Stimulated activated CD4-positive, alpha-beta T cell treated with anti-CD3 and anti-CD28 coated beads, TNF-alpha, amount 100 ng/mL, for 1 hour (primary cell): Measurements from ENCODE around the gene RNF157.
A peak's percentile ranks its signal among the peaks of the same experiment; 100 is the strongest.
"Not testable (repeated sequence)": the region's sequence is repeated elsewhere in the genome, so short reads cannot be mapped to it uniquely, and the experiment has no call there.

Source experiments
- DNase-seq, 3 donors: peaks; one replicate each; pipeline ENCODE4 v3.0.0-alpha.2; 2020; ENCODE audit warnings: low read depth in 3 of 3, low spot score in 1 of 3

RNF157 gene

GRCh38 chr17:76193591-76193990 lies 46.7 kb downstream of the RNF157 start:
- DNase-seq = no peak

GRCh38 chr17:76191896-76192295 lies 48.4 kb downstream of the RNF157 start:
- DNase-seq = peak in 1 of 3 donors; percentile 10

GRCh38 chr17:76189741-76190140 lies 50.6 kb downstream of the RNF157 start:
- DNase-seq = no peak

- no peak for DNase-seq
These were observed 51.0 kb downstream of the RNF157 start for GRCh38 chr17:76189247-76189646.

GRCh38 chr17:76188213-76189016 lies 51.9 kb downstream of the RNF157 start:
- DNase-seq = no peak

- not testable (repeated sequence) for DNase-seq
These were observed 53.5 kb downstream of the RNF157 start for GRCh38 chr17:76186774-76187173.

GRCh38 chr17:76184290-76184689 lies 56.0 kb downstream of the RNF157 start:
- DNase-seq = no peak

- DNase-seq = peak; percentile 82 to 97 (median 84)
These were observed 58.1 kb downstream of the RNF157 start for GRCh38 chr17:76182016-76182764.

- DNase-seq = no peak
These were observed 60.5 kb downstream of the RNF157 start for GRCh38 chr17:76179496-76180467.

- DNase-seq = no peak
These were observed 62.2 kb downstream of the RNF157 start for GRCh38 chr17:76178124-76178523.

GRCh38 chr17:76176701-76177574 lies 63.4 kb downstream of the RNF157 start:
- DNase-seq = no peak

- no peak for DNase-seq
These were observed 66.3 kb downstream of the RNF157 start for GRCh38 chr17:76174037-76174436.

GRCh38 chr17:76173474-76173873 lies 66.8 kb downstream of the RNF157 start:
- DNase-seq = no peak

- DNase-seq = no peak
These were observed 68.6 kb downstream of the RNF157 start for GRCh38 chr17:76171706-76172105.

GRCh38 chr17:76170114-76170513 lies 70.2 kb downstream of the RNF157 start:
- DNase-seq = no peak

GRCh38 chr17:76166906-76167305 lies 73.4 kb downstream of the RNF157 start:
- no peak for DNase-seq

GRCh38 chr17:76166168-76166567 lies 74.1 kb downstream of the RNF157 start:
- DNase-seq = no peak

- no peak for DNase-seq
These were observed 76.0 kb downstream of the RNF157 start for GRCh38 chr17:76164331-76164730.

GRCh38 chr17:76163919-76164318 lies 76.4 kb downstream of the RNF157 start:
- DNase-seq = no peak

- DNase-seq = no peak
These were observed 78.5 kb downstream of the RNF157 start for GRCh38 chr17:76161619-76162266.
